Lung (tissue), 12 donors: ENCODE measurements around the gene PDCL3. TPM values are rescaled to one million over a fixed set of nuclear protein-coding genes. Genes with fewer than 3 reads are reported as not detected.

Experiments
- ATAC-seq: fragments of 200-7000 bp; cut with Tn5 transposase; one replicate; pipeline ENCODE4 v1.9.1; 2020; ENCODE audit warnings: moderate number of reproducible peaks; ENCODE audit not compliant: insufficient read depth, low FRiP score
- DNase-seq, 3 donors: peaks; one replicate each; pipeline ENCODE4 v3.0.0-alpha.2; 2013 to 2017
- H3K27ac ChIP-seq, 2 donors: one replicate each; pipeline ENCODE4 v1.5.1; 2013; ENCODE audit warnings: mild to moderate bottlenecking in 2 of 2, moderate library complexity in 2 of 2, control low read depth in 1 of 2, inconsistent platforms in 1 of 2, low read depth in 1 of 2, low read length in 1 of 2
- H3K27me3 ChIP-seq, 3 donors: one replicate each; pipeline ENCODE4 v1.5.1; 2013; ENCODE audit warnings: low read length in 2 of 3; ENCODE audit not compliant: control insufficient read depth in 3 of 3, insufficient read depth in 3 of 3
- H3K36me3 ChIP-seq, 4 donors: one replicate each; pipeline ENCODE4 v1.5.1; 2013; ENCODE audit warnings: low read length in 4 of 4, mild to moderate bottlenecking in 1 of 4, moderate library complexity in 1 of 4; ENCODE audit not compliant: control insufficient read depth in 4 of 4, insufficient read depth in 4 of 4
- H3K4me1 ChIP-seq, 5 donors: one replicate each; pipeline ENCODE4 v1.5.1; 2013; ENCODE audit warnings: low read length in 5 of 5, mild to moderate bottlenecking in 2 of 5, moderate library complexity in 1 of 5; ENCODE audit not compliant: control insufficient read depth in 5 of 5, insufficient read depth in 5 of 5
- H3K4me3 ChIP-seq: one replicate; pipeline ENCODE4 v1.5.1; 2013; ENCODE audit warnings: mild to moderate bottlenecking, control low read depth, moderate library complexity
- H3K9ac ChIP-seq, 2 donors: one replicate each; pipeline ENCODE4 v1.5.1; 2013; ENCODE audit warnings: low read length in 2 of 2, control low read depth in 1 of 2; ENCODE audit not compliant: insufficient read depth in 1 of 2
- H3K9me3 ChIP-seq, 4 donors: one replicate each; pipeline ENCODE4 v1.5.1; 2013; ENCODE audit warnings: low read length in 3 of 4, mild to moderate bottlenecking in 1 of 4, moderate library complexity in 1 of 4; ENCODE audit not compliant: control insufficient read depth in 4 of 4, insufficient read depth in 3 of 4
- WGBS, 2 donors: extraction: QIAGEN DNeasy Blood & Tissue Kit; methylation state at CpG; one replicate each; pipeline ENCODE4 v1.1.7; 2013; 5-methylcytosine and 5-hydroxymethylcytosine counted together
- polyA plus RNA-seq, 2 donors: library from polyadenylated mRNA; stranded (reverse); fragments of 200-250 nt; gene quantifications; one replicate each; pipeline ENCODE4 v1.2.1, GENCODE V29; 2013
- total RNA-seq, 2 donors: library from RNA; depleted of rRNA in 1 of 2; stranded (reverse); fragments of >200 nt in 1 of 2; gene quantifications; one replicate each; pipeline ENCODE4 v1.2.1, GENCODE V29; 2014 to 2021
- TF ChIP-seq, protein P1 (sequence below): IDR thresholded peaks from 2 replicates; pipeline ENCODE4 v1.5.1; 2012; ENCODE audit warnings: mild to moderate bottlenecking; ENCODE audit errors: control extremely low read depth, extremely low read depth
- donor health status: control.
- donor health status: control.
- donor health status: Bipolar disorder and iron deficiency.
- donor health status: healthy.
- donor health status: DM: yes; HTN: yes; CAD: no.

Gene PDCL3
- total and polyA plus RNA-seq, 4 donors = 8.2 to 29.9 (median 23.2) TPM

GRCh38 chr2:100580367-100581276, 17.8 kb downstream of the PDCL3 start:
- WGBS, 2 donors = 24 to 52% methylated on average over 15 of the region's 15 CpGs
- DNase-seq = peak in 1 of 3 donors; percentile 24

GRCh38 chr2:100581277-100581612, 18.5 kb downstream of the PDCL3 start:
- no peak for DNase-seq
- 85 to 87% methylated on average over 1 of the region's 1 CpG for WGBS, 2 donors
- TF ChIP-seq, protein P1, sequence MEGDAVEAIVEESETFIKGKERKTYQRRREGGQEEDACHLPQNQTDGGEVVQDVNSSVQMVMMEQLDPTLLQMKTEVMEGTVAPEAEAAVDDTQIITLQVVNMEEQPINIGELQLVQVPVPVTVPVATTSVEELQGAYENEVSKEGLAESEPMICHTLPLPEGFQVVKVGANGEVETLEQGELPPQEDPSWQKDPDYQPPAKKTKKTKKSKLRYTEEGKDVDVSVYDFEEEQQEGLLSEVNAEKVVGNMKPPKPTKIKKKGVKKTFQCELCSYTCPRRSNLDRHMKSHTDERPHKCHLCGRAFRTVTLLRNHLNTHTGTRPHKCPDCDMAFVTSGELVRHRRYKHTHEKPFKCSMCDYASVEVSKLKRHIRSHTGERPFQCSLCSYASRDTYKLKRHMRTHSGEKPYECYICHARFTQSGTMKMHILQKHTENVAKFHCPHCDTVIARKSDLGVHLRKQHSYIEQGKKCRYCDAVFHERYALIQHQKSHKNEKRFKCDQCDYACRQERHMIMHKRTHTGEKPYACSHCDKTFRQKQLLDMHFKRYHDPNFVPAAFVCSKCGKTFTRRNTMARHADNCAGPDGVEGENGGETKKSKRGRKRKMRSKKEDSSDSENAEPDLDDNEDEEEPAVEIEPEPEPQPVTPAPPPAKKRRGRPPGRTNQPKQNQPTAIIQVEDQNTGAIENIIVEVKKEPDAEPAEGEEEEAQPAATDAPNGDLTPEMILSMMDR = no peak
- Histone ChIP-seq H3K4me3 (no peak overlapping the region), H3K9me3 (no peaks in the 10 kb centered on the region), H3K4me1 (peaks cover 0 to 6% (median 0%) of the 10 kb centered on the region in 5 donors), H3K27ac (peak overlapping the region in 1 of 2 donors; percentile 82), H3K27me3 (no peaks in the 10 kb centered on the region), H3K36me3 (peaks cover 0 to 5% (median 1%) of the 10 kb centered on the region in 4 donors), H3K9ac (no peak overlapping the region)
- ATAC-seq = no peak

More at GRCh38 chr2:100580367-100581276, 17.8 kb downstream of the PDCL3 start:
- Histone ChIP-seq H3K9ac (no peak overlapping the region), H3K4me1 (peaks cover 0 to 6% (median 0%) of the 10 kb centered on the region in 5 donors), H3K9me3 (no peaks in the 10 kb centered on the region), H3K27ac (peak overlapping the region in 1 of 2 donors; percentile 88), H3K27me3 (no peaks in the 10 kb centered on the region), H3K4me3 (no peak overlapping the region), H3K36me3 (peaks cover 0 to 7% (median 3%) of the 10 kb centered on the region in 4 donors)
- ATAC-seq = no peak
- TF ChIP-seq, protein P1 = no peak

GRCh38 chr2:100584816-100585215, 22.0 kb downstream of the PDCL3 start:
- ATAC-seq = no peak
- 37 to 57% methylated on average over 3 of the region's 3 CpGs for WGBS, 2 donors

More at GRCh38 chr2:100584816-100585215, 22.0 kb downstream of the PDCL3 start:
- H3K4me3 ChIP-seq = no peak overlapping the region
- H3K9ac ChIP-seq = no peak overlapping the region
- no peaks in the 10 kb centered on the region for H3K36me3 ChIP-seq
- peaks cover 0 to 6% (median 0%) of the 10 kb centered on the region in 5 donors for H3K4me1 ChIP-seq
- no peaks in the 10 kb centered on the region for H3K27me3 ChIP-seq
- no peak overlapping the region for H3K27ac ChIP-seq
- H3K9me3 ChIP-seq = no peaks in the 10 kb centered on the region
- peak in 1 of 3 donors; percentile 19 for DNase-seq
- TF ChIP-seq, protein P1 = no peak
